Spleen (tissue), 11 donors: ENCODE data around the gene TIAM1. TPM values are rescaled to one million over a fixed set of nuclear protein-coding genes. Genes with fewer than 3 reads are reported as not detected.

Source experiments
- DNase-seq: peaks from one replicate; pipeline ENCODE4 v3.0.0-alpha.2; 2020
- H3K27ac ChIP-seq, 8 donors: fragments of 200-600 bp; sonication (generic) in 7 of 8; 1 replicate in 4 of 8; 2 replicates in 4 of 8; pipeline versions ENCODE4 v1.5.0 to v1.8.0; 2016 to 2021; ENCODE audit warnings: inconsistent platforms in 4 of 8, mild to moderate bottlenecking in 4 of 8, moderate library complexity in 1 of 8
- H3K27me3 ChIP-seq, 7 donors: fragments of 200-600 bp; sonication (generic) in 6 of 7; replicated peaks in 1 of 7; 1 replicate in 4 of 7; 2 replicates in 3 of 7; pipeline versions ENCODE4 v1.5.0 to v1.8.0; 2016 to 2021; ENCODE audit warnings: inconsistent platforms in 3 of 7, mild to moderate bottlenecking in 1 of 7
- H3K36me3 ChIP-seq, 6 donors: fragments of 200-600 bp; sonication (generic) in 5 of 6; 1 replicate in 4 of 6; 2 replicates in 2 of 6; pipeline versions ENCODE4 v1.5.0 to v1.8.0; 2016 to 2021; ENCODE audit warnings: inconsistent platforms in 2 of 6
- H3K4me1 ChIP-seq, 6 donors: fragments of 200-600 bp; sonication (generic) in 5 of 6; 1 replicate in 3 of 6; 2 replicates in 3 of 6; pipeline versions ENCODE4 v1.5.0 to v1.8.0; 2016 to 2021; ENCODE audit warnings: inconsistent platforms in 3 of 6
- H3K4me3 ChIP-seq, 8 donors: fragments of 200-600 bp; sonication (generic) in 7 of 8; 1 replicate in 4 of 8; 2 replicates in 4 of 8; pipeline versions ENCODE4 v1.5.0 to v1.8.0; 2016 to 2021; ENCODE audit warnings: inconsistent platforms in 4 of 8, mild to moderate bottlenecking in 4 of 8, moderate library complexity in 2 of 8
- H3K9me3 ChIP-seq, 8 donors: fragments of 200-600 bp; sonication (generic) in 7 of 8; 1 replicate in 4 of 8; 2 replicates in 4 of 8; pipeline versions ENCODE4 v1.5.0 to v1.8.0; 2016 to 2021; ENCODE audit warnings: inconsistent platforms in 4 of 8
- POLR2A ChIP-seq, 3 donors: fragments of 450-650 bp; IDR thresholded peaks; one replicate each; pipeline ENCODE4 v1.5.1; 2017; ENCODE audit warnings: antibody characterized with exemption in 3 of 3, mild to moderate bottlenecking in 1 of 3
- POLR2AphosphoS5 ChIP-seq, 3 donors: sonication (generic); formaldehyde crosslinking; IDR thresholded peaks; one replicate each; pipeline ENCODE4 v1.5.1; 2017; ENCODE audit warnings: antibody characterized with exemption in 3 of 3
- WGBS, 5 donors: extraction: QIAGEN DNeasy Blood & Tissue Kit in 3 of 5; methylation state at CpG; one replicate each; pipeline versions ENCODE4 v1.1.5 to v1.1.7; 2013 to 2018; 5-methylcytosine and 5-hydroxymethylcytosine counted together
- intact Hi-C: fragments of 100-400 bp; cut with DNase I; formaldehyde crosslinking; loops from one replicate; pipeline ENCODE4 v1.15.0; 2023; ENCODE audit warnings: low total_unique reads
- polyA plus RNA-seq, 3 donors: library from polyadenylated mRNA; stranded (reverse); fragments of 200-250 nt; gene quantifications; one replicate each; pipeline ENCODE4 v1.2.1, GENCODE V29; 2013
- total RNA-seq, 7 donors: library from RNA; depleted of rRNA in 3 of 7; stranded (reverse); fragments of >200 nt in 3 of 7; fragmentation: NEBNext Ultra II Directional in 4 of 7; extraction: Animal tissue kit (Norgen Biotek cat#: 25700) in 4 of 7; gene quantifications; one replicate each; pipeline versions ENCODE4 v1.1.0 to v1.2.1, GENCODE V29; 2016 to 2021
- TF ChIP-seq, protein P1 (sequence below), 11 experiments: fragments of 200-600 bp in 7 of 11; fragments of 450-650 bp in 4 of 11; sonication (generic) in 4 of 11; IDR thresholded peaks in 8 of 11; conservative IDR thresholded peaks in 3 of 11; 1 replicate in 7 of 11; 2 replicates in 4 of 11; pipeline versions ENCODE4 v1.4.0 to v1.8.0; 2016 to 2021; ENCODE audit warnings: antibody characterized with exemption in 11 of 11, inconsistent platforms in 4 of 11, mild to moderate bottlenecking in 1 of 11
- donor health status: healthy with polysubstance abuse.
- donor health status: DM: no; HTN: no; CAD: no; lungs with moderate emphysema.
- donor health status: DM: no; HTN: no; CAD: no.
- donor health status: Bipolar disorder and iron deficiency.
- donor health status: healthy.
- donor health status: DM: no; HTN: no; CAD: no.
- donor health status: DM: yes; HTN: yes; CAD: no.

The TIAM1 gene
- total and polyA plus RNA-seq, 10 donors, result 1.9 to 35.0 (median 18.4) TPM

DNA sequence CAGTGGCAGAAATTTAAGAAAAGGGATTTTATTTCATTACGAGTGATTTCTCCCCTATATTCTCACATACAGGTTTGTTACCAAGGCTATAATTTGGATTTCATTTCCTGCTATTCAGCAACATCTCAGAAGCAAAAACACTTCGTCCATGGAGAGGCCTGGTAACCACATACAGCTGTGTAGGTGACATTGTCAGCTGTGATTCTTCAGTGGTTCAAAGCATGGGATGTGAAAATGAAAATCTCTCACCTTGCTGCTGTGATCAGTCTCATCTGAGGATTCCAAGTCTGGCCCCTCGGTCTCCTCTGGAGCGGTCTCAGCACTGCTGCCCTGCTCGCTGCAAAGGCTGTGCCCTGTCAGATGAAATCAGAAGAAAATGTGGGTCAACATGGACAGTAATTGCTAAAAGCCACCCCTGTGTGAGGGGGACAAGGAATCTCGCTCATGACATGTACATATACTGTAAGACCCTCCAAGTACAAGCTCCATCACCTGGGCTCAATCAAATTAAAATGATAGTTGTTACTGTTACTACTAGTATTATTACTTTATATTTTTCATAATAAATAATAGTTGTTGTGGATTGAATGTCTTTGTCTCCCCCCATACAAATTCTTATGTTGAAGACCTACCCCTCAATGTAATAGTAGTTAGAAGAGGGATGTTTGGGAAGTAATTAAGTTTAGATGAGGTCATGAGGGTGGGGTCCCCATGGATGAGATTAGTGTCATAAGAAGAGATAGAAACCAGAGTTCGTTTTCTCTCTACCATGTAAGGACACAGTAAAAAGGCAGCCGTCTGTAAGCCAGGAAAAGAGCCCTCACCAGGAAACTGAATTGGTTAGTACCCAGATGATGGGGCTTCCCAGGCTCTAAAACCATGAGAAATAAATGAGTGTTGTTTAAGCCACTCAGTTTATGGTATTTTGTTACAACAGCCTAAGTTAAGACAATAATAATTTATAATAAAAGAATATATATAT is 179.1 kb downstream of the TIAM1 start:
- no peaks in the 10 kb centered on the region for H3K9me3 ChIP-seq
- H3K4me1 ChIP-seq, result peaks cover 0 to 5% (median 0%) of the 10 kb centered on the region in 6 donors
- no peaks in the 10 kb centered on the region for H3K27me3 ChIP-seq
- 80 to 85% (median 83%) methylated on average over 8 of the region's 8 CpGs for WGBS, 5 donors
- DNase-seq, result no peak
- no peak overlapping the region for H3K4me3 ChIP-seq
- TF ChIP-seq, protein P1, sequence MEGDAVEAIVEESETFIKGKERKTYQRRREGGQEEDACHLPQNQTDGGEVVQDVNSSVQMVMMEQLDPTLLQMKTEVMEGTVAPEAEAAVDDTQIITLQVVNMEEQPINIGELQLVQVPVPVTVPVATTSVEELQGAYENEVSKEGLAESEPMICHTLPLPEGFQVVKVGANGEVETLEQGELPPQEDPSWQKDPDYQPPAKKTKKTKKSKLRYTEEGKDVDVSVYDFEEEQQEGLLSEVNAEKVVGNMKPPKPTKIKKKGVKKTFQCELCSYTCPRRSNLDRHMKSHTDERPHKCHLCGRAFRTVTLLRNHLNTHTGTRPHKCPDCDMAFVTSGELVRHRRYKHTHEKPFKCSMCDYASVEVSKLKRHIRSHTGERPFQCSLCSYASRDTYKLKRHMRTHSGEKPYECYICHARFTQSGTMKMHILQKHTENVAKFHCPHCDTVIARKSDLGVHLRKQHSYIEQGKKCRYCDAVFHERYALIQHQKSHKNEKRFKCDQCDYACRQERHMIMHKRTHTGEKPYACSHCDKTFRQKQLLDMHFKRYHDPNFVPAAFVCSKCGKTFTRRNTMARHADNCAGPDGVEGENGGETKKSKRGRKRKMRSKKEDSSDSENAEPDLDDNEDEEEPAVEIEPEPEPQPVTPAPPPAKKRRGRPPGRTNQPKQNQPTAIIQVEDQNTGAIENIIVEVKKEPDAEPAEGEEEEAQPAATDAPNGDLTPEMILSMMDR (IDR thresholded peaks at IDR 0.05 in 8 of 11, conservative IDR thresholded peaks at IDR 0.05 in 3 of 11), result no peak
- TF ChIP-seq POLR2A (IDR thresholded peaks at IDR 0.05), result no peak
- no peak overlapping the region for H3K27ac ChIP-seq
- intact Hi-C loops, result no loop called here
- H3K36me3 ChIP-seq, result no peaks in the 10 kb centered on the region

DNA sequence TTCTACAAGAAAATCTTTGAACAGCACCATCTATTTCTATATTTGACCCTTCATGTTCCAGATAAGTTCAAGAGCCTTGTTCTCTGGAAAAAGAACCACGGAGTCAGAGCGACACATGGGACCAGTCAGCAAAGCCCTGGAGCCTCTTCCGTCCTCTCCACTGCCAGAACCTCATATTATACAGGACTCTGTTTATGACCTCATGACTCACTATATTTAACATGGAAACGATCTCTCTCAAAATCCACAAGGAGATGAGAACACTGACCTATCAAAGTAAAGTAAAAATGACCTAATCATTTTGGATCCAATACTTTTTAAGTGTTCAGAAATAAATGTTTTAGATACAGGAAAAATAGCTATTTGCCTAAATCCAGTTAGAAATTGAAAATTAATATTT is 181.2 kb downstream of the TIAM1 start:
- Histone ChIP-seq H3K27ac (no peak overlapping the region), H3K27me3 (no peaks in the 10 kb centered on the region), H3K36me3 (no peaks in the 10 kb centered on the region), H3K4me1 (peaks cover 0 to 8% (median 0%) of the 10 kb centered on the region in 6 donors), H3K4me3 (no peak overlapping the region), H3K9me3 (peaks cover 0 to 4% (median 3%) of the 10 kb centered on the region in 8 donors)
- intact Hi-C loops, result no loop called here
- DNase-seq, result no peak
- WGBS, 5 donors, result 81 to 90% (median 86%) methylated on average over 4 of the region's 4 CpGs
- no peak for TF ChIP-seq POLR2A (IDR thresholded peaks at IDR 0.05)

DNA sequence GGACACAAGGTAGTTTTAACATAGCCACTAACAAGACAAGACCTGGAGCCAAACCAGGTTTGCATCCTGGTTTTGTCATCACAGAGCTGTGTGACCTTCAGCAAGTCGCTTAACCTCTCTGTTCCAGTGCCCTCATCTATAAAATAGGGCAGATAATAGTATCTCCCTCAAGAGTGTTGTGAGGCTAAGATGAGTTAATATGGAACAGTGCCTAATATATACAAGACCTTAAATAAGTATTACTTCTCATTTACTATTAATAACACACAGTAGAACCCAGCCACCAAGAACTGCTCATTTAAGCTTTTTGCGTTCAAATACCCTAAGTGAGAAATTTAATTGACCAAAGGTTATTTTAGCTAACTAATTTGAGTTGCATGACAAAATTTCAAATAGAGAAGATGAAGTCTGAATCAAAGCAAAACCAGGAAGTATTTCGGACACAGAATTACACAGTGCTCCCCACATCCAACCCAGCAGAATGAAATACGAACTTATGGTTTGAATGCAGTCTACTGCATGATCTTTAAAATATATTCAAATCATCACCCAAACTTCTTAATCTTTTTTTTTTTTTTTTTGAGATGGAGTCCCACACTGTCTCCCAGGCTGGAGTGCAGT is 181.9 kb downstream of the TIAM1 start:
- Histone ChIP-seq H3K9me3 (peaks cover 0 to 10% (median 9%) of the 10 kb centered on the region in 8 donors), H3K4me1 (peaks cover 0 to 8% (median 0%) of the 10 kb centered on the region in 6 donors), H3K4me3 (no peak overlapping the region), H3K27me3 (no peaks in the 10 kb centered on the region), H3K27ac (no peak overlapping the region), H3K36me3 (no peaks in the 10 kb centered on the region)
- TF ChIP-seq POLR2AphosphoS5 (IDR thresholded peaks at IDR 0.05) (no peak), POLR2A (IDR thresholded peaks at IDR 0.05) (no peak)
- TF ChIP-seq, protein P1 (IDR thresholded peaks at IDR 0.05 in 8 of 11, conservative IDR thresholded peaks at IDR 0.05 in 3 of 11), result no peak
- no peak for DNase-seq
- WGBS, 5 donors, result 71 to 82% (median 75%) methylated on average over 4 of the region's 4 CpGs
- intact Hi-C loops, result no loop called here

DNA sequence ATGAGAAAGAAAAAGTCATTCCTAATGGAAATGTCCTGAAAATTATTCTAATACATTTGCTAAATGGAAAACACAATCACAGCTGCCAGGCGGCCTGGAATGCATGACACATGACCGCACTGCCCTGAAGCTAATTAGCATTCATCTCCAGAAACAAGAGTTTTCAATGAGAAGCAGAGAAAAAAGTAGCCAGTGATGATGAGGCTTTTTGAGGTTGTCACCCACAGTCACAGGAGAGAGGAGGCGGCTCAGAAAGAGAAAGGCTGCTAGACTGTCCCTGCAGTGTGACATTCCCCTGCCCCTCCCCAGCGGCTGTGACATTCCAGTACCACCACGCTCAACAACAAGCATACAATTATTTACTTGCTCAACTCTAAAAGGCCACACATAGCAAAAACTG is 182.9 kb downstream of the TIAM1 start:
- H3K27me3 ChIP-seq, result no peaks in the 10 kb centered on the region
- H3K27ac ChIP-seq, result no peak overlapping the region
- no peaks in the 10 kb centered on the region for H3K36me3 ChIP-seq
- intact Hi-C loops, result no loop called here
- TF ChIP-seq, protein P1 (IDR thresholded peaks at IDR 0.05 in 8 of 11, conservative IDR thresholded peaks at IDR 0.05 in 3 of 11), result no peak
- TF ChIP-seq POLR2A (IDR thresholded peaks at IDR 0.05), result no peak
- TF ChIP-seq POLR2AphosphoS5 (IDR thresholded peaks at IDR 0.05), result no peak
- H3K4me3 ChIP-seq, result no peak overlapping the region
- peaks cover 0 to 8% (median 0%) of the 10 kb centered on the region in 6 donors for H3K4me1 ChIP-seq
- WGBS, 5 donors, result 66 to 84% (median 70%) methylated on average over 5 of the region's 5 CpGs
- no peak for DNase-seq
- H3K9me3 ChIP-seq, result peaks cover 0 to 21% (median 19%) of the 10 kb centered on the region in 8 donors
